Measurements from ENCODE around the gene C3orf49.

- TF ChIP-seq EZH2phosphoT487 (IDR thresholded peaks at IDR 0.05) (no peak), CTCF (IDR thresholded peaks at IDR 0.05) (no peak)
Measured at GRCh38 chr3:63819151-63819398, at the start of gene C3orf49.
